ENCODE results near the gene TEX10. TPM values are rescaled to one million over a fixed set of nuclear protein-coding genes. Genes with fewer than 3 reads are reported as not detected.

Gene TEX10
- 31.1 and 35.0 TPM in 2 replicates for total RNA-seq (2022)
- Bru-seq, nascent RNA, result percentile 92 among the genes with signal in this experiment
- BruChase-seq, experiment 1, labeled RNA remaining after a 2-hour chase, result percentile 91 among the genes with signal in this experiment
- percentile 85 among the genes with signal in this experiment for BruChase-seq, experiment 2, labeled RNA remaining after a 6-hour chase
- long read RNA-seq, transcript TEX10-201 (15 exons, 3,074 nt), result major isoform, 46 of 66 reads
- long read RNA-seq, partial matches to known transcripts, result 1 of 66 reads
- long read RNA-seq, other reads (novel, unspliced or antisense), result 19 of 66 reads

GRCh38 chr9:100352727-100353505 lies at the start of gene TEX10:
Gene TEX10 (minus strand): TSS chr9:100352942. CDS start chr9:100349363, 3,579 bp downstream.
- peaks cover 7% of the 10 kb centered on the region; the same call in 1 of the 2 replicates for H3K4me1 ChIP-seq
- ChIA-PET CTCF (interaction anchor here (1.0 to 1.4 kb wide), 2 partner anchors 28 to 85 kb away, joined by 3 to 6 read pairs; no protein-coding TSS in a partner anchor), POLR2A (interaction anchor here (0.6 to 1.2 kb wide), 4 partner anchors 19 to 59 kb away, joined by 3 to 10 read pairs (median 4); no protein-coding TSS in a partner anchor)
- no peaks in the 10 kb centered on the region for H3K9me3 ChIP-seq
- peaks cover 15% of the 10 kb centered on the region for H3K36me3 Mint-ChIP-seq (ENCODE audit: insufficient read depth, unreplicated experiment)
- H3K4me1 Mint-ChIP-seq (ENCODE audit: low read depth, unreplicated experiment), result peaks cover 26% of the 10 kb centered on the region
- H3K4me3 ChIP-seq (ENCODE audit: low read depth, low read length), result peak within 1 kb of the TSS; percentile 99
- intact Hi-C loops (cut with micrococcal nuclease; ENCODE audit: unreplicated experiment), result loop anchor here (2.0 to 5.0 kb wide), 2 partner anchors 58 to 74 kb away; partner anchors contain the start of gene MSANTD3
- TSS peak; percentile 77 for BruUV-seq (replicated peaks)
- H3K27me3 ChIP-seq (replicated peaks; ENCODE audit: control insufficient read depth, insufficient read depth, low read length), result no peaks in the 10 kb centered on the region
- peak within 1 kb of the TSS; percentile 99 for H3K4me3 Mint-ChIP-seq (ENCODE audit: unreplicated experiment)
- no peak for TF ChIP-seq CTCF (IDR thresholded peaks at IDR 0.05; ENCODE audit: insufficient read depth in 1 of 2, low read depth in 1 of 2, low read length in 1 of 2, severe bottlenecking in 1 of 2, unreplicated experiment in 1 of 2)
- H3K27me3 Mint-ChIP-seq (ENCODE audit: insufficient read depth, unreplicated experiment), result no peaks in the 10 kb centered on the region
- 0 out of 2 replicates have a peak, but pooled peaks cover 1% of the 10 kb centered on the region for H3K36me3 ChIP-seq (ENCODE audit: control insufficient read depth, insufficient read depth, low read length)
- peaks cover 13% of the 10 kb centered on the region for H3K9me3 Mint-ChIP-seq (ENCODE audit: unreplicated experiment)
- H3K27ac Mint-ChIP-seq (ENCODE audit: unreplicated experiment), result peak within 1 kb of the TSS; percentile 92
- peak; percentile 90 to 91 for DNase-seq

DNA sequence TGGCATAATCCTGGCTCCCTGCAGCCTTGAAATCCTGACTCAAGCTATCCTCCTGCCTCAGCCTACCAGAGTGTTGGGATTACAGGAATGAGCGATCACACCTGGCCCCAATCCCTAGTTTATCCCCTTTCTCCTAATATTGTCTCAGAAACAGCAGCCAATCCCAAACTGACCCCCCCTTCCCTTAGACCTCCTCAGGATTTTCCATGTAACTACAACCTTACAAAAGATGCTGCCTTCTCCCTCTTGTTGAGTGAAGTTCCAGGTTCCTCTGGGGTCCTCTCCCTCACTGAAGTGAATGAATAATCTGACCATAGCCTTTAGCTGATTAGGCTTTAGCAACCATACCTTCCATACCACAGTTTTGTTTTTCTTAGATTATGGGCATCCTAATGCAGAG lies 48.3 kb upstream of the TEX10 start:
- H3K27me3 ChIP-seq (replicated peaks; ENCODE audit: control insufficient read depth, insufficient read depth, low read length), result no peaks in the 10 kb centered on the region
- no peak for TF ChIP-seq CTCF (IDR thresholded peaks at IDR 0.05; ENCODE audit: insufficient read depth in 1 of 2, low read depth in 1 of 2, low read length in 1 of 2, severe bottlenecking in 1 of 2, unreplicated experiment in 1 of 2)
- H3K36me3 ChIP-seq (ENCODE audit: control insufficient read depth, insufficient read depth, low read length), result no peaks in the 10 kb centered on the region
- Mint-ChIP-seq H3K27me3 (ENCODE audit: insufficient read depth, unreplicated experiment) (no peaks in the 10 kb centered on the region), H3K27ac (ENCODE audit: unreplicated experiment) (no peak overlapping the region), H3K4me1 (ENCODE audit: low read depth, unreplicated experiment) (no peaks in the 10 kb centered on the region), H3K4me3 (ENCODE audit: unreplicated experiment) (no peak overlapping the region), H3K9me3 (ENCODE audit: unreplicated experiment) (no peaks in the 10 kb centered on the region), H3K36me3 (ENCODE audit: insufficient read depth, unreplicated experiment) (peaks cover 4% of the 10 kb centered on the region)
- CTCF ChIA-PET, result no interaction called here
- POLR2A ChIA-PET, result no interaction called here
- intact Hi-C loops (cut with micrococcal nuclease; ENCODE audit: unreplicated experiment), result no loop called here
- DNase-seq, result no peak
- H3K9me3 ChIP-seq, result no peaks in the 10 kb centered on the region
- H3K4me1 ChIP-seq, result no peaks in the 10 kb centered on the region
- no TSS peak for BruUV-seq (replicated peaks)
- H3K4me3 ChIP-seq (ENCODE audit: low read depth, low read length), result no peak overlapping the region

DNA sequence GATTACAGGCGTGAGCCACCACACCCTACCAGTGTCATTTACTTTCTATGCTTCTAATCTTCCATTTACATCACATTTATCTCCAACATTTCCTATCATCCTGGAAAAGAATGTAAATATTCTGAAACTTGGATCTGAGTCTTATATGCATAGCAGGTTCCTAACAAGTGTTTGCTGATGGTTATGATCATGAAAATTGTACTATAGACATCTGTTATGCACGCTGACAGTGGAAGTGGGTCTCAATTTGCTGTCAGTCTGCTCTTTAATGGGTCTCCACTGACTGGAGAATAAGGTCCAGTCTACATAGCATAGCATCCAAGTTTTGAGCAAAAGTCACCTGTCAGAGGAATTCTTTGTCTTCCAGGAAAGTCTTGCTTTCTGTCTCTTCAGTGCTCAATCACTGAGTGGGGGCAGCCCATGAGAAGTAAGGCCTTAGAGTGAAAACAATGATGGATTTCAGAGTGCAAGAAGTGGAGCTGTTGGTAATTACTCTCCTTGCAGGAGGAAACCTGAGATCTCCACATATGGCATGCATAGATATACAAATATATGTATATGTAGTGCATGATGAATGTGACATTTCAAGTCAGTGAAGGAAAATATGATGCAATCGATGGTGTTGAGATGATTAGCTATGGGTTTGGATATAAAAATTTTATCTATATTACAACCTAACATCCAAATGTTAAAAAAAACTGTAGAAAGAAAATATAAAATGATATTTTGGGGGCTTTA lies 45.0 kb upstream of the TEX10 start:
- Histone ChIP-seq H3K4me1 (no peaks in the 10 kb centered on the region), H3K36me3 (ENCODE audit: control insufficient read depth, insufficient read depth, low read length) (no peaks in the 10 kb centered on the region), H3K4me3 (ENCODE audit: low read depth, low read length) (no peak overlapping the region), H3K9me3 (no peaks in the 10 kb centered on the region), H3K27me3 (replicated peaks; ENCODE audit: control insufficient read depth, insufficient read depth, low read length) (no peaks in the 10 kb centered on the region)
- no peak for DNase-seq
- POLR2A ChIA-PET, result no interaction called here
- no peak for TF ChIP-seq CTCF (IDR thresholded peaks at IDR 0.05; ENCODE audit: insufficient read depth in 1 of 2, low read depth in 1 of 2, low read length in 1 of 2, severe bottlenecking in 1 of 2, unreplicated experiment in 1 of 2)
- Mint-ChIP-seq H3K4me1 (ENCODE audit: low read depth, unreplicated experiment) (no peaks in the 10 kb centered on the region), H3K4me3 (ENCODE audit: unreplicated experiment) (no peak overlapping the region), H3K36me3 (ENCODE audit: insufficient read depth, unreplicated experiment) (peaks cover 4% of the 10 kb centered on the region), H3K9me3 (ENCODE audit: unreplicated experiment) (no peaks in the 10 kb centered on the region), H3K27me3 (ENCODE audit: insufficient read depth, unreplicated experiment) (no peaks in the 10 kb centered on the region), H3K27ac (ENCODE audit: unreplicated experiment) (no peak overlapping the region)
- no TSS peak for BruUV-seq (replicated peaks)
- intact Hi-C loops (cut with micrococcal nuclease; ENCODE audit: unreplicated experiment), result no loop called here
- CTCF ChIA-PET, result no interaction called here

Measured in Caco-2 (cell line).